GM18519 (cell line): ENCODE measurements around the gene SPO11.

Experiments
- ATAC-seq: cut with Tn5 transposase; IDR thresholded peaks from one replicate; pipeline ENCODE4 v1.9.1; 2021; ENCODE audit warnings: mild to moderate bottlenecking, moderate library complexity; ENCODE audit not compliant: unreplicated experiment, low FRiP score

The SPO11 gene

GRCh38 chr20:57309544-57310115, 20.0 kb upstream of the SPO11 start:
- no peak for ATAC-seq

DNA sequence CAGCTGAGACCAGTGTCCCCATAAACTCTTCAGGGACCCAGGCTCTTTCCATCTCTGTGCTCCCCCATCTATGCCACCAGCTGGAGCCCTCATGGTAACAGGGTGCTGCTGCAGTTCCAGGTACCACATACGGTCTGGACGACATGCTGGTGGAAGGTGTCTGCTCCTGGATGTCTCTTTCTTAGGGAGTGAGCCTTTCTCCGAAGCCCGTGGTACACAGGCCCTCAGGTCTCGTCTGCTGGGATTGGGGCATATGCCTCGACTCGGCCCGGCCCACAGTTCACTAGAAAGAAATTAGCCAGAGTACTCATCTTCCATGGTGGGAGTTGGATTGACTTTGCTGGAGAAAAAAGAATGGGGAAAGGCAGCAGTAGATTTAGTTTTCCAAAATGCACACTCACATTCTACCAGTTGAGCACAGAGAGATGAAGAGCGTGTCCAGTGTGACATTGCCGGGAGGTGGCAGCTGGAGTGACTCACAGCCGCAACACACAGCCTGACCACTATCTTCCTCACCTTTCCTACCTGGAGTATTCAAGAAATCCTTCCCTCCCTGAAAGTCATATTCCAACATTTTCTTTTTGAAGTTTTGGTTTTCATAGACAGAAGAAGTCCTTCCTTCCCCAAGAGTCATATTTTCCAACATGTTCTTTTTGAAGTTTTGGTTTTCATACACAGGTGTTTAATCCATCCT, 18.6 kb upstream of the SPO11 start:
- no peak for ATAC-seq

GRCh38 chr20:57312138-57312537, 17.5 kb upstream of the SPO11 start:
- ATAC-seq = no peak

GRCh38 chr20:57313230-57313629, 16.4 kb upstream of the SPO11 start:
- no peak for ATAC-seq

DNA sequence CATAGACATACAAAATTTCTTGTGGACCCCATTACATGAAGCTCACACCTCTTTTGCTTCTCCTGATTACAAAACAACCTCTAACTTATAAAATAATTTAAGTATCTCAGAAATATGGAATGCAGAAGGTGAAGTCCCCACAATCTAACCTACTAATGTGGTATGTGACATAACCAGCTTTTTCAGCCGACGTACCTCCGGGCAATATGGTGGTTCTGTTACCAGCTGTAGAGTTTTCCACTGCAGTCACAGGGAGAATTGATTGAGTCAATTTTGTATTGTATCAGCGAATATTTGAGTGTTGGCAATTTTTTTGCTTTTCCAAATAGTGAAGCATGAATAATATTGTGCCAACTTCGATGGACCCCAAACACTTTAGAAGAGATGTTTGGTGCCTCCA, 15.7 kb upstream of the SPO11 start:
- ATAC-seq = no peak

- no peak for ATAC-seq
Measured at GRCh38 chr20:57315083-57315975, 14.3 kb upstream of the SPO11 start.

DNA sequence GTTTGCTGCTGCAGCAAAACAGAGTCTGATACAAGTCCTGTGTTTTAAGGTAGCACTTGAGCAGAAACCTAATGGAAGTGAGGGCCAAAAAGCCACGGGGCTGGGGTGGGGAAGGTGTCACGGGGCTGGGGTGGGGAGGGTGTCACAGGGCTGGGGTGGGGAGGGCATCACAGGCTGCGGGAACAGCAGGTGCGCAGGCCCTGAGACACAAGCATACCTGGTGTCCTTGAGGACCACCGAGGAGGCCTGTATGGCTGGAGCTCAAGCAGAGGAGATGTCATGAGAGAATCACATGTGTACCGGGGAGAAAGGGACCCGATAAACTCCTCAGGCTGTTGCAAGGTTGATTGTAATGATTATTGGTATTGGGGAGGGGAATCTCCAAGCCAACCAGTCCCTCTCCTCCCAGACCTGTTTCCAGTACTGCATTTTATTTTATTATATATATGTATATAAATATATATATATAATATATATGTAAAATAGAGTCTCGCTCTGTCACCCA, 13.6 kb upstream of the SPO11 start:
- ATAC-seq = no peak

- ATAC-seq = no peak
Measured at GRCh38 chr20:57316795-57317201, 12.8 kb upstream of the SPO11 start.

- no peak for ATAC-seq
Measured at GRCh38 chr20:57317316-57317788, 12.3 kb upstream of the SPO11 start.

DNA sequence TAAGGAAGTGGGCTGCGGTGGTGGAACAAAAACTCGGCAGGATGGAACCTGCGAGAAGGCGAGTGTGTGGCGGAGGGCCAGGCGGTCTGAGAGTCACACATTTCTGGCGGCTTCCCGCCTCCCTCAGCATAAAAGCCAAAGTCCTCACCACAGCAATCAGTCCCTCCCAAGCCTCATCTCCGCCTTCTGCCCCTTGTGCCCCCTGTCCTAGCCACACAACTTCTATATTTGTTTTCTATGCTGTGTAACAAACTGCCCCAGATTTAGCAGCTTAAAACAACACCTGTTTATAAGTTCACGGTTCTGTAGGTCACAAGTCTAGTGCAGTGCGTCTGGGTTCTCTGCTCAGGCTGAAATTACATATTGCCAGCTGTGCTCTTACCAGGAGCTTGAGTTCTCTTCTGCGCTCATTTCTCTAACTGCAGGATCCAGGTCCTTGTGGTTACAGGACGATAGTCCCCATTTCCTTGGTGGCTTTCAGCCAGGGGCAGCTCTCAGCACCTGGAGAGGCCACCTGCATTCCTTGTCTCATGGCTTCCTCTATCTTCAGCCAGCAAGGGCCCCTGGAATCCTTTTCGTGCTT, 11.7 kb upstream of the SPO11 start:
- no peak for ATAC-seq

GRCh38 chr20:57319584-57319983, 10.0 kb upstream of the SPO11 start:
- ATAC-seq = no peak

- ATAC-seq = no peak
Measured at GRCh38 chr20:57320358-57320757, 9.2 kb upstream of the SPO11 start.

GRCh38 chr20:57321142-57321541, 8.5 kb upstream of the SPO11 start:
- ATAC-seq = no peak

DNA sequence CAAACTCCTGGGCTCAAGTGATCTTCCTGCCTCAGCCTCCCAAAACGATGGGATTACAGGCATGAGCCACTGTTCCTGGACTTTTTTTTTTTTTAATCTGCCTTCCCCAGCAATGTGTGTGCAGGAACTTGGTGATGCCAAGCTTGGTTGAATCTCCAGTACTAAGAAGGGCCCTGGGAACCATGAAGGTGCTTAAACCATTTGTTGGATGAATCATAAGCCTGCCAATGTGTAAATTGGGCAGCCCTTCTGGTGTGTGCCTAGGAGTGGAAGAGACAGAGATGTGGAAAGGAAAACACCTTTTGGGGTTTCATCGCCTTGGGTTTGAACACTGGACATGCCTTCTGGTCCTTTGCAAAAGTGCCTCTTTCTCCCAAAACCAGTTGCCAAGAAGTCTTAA, 7.1 kb upstream of the SPO11 start:
- ATAC-seq = no peak

- no peak for ATAC-seq
Measured at GRCh38 chr20:57323034-57323433, 6.6 kb upstream of the SPO11 start.

DNA sequence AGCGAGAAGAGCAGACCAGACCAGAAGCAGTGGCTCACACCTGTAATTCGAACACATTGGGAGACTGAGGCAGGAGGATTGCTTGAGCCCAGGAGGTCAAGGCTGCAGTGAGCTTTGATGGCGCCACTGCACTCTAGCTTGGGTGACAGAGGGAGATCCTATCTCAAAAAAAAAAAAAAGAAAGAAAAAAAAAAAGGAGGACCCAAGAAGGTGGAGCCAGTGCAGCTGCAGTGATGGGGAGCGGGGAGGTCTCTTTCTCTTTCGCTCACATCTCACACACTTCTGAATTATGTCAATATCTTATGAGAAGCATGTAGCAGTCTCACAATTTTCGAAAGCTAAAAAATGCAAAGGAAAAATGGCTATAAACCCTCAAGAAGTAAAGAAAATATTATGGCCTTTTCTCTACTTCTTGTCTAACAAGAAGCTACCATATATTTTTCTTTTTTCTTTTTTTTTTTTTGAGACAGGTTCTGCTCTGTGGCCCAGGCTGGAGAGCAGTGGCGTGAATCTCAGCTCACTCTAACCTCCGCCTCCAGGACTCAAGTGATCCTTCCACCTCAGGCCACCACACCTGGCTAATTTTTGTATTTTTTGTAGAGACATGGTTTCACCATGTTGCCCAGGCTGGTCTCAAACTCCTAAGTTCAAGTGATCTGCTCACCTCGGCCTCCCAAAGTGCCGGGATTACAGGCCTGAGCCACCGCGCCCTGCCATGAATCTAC, 3.8 kb upstream of the SPO11 start:
- no peak for ATAC-seq

DNA sequence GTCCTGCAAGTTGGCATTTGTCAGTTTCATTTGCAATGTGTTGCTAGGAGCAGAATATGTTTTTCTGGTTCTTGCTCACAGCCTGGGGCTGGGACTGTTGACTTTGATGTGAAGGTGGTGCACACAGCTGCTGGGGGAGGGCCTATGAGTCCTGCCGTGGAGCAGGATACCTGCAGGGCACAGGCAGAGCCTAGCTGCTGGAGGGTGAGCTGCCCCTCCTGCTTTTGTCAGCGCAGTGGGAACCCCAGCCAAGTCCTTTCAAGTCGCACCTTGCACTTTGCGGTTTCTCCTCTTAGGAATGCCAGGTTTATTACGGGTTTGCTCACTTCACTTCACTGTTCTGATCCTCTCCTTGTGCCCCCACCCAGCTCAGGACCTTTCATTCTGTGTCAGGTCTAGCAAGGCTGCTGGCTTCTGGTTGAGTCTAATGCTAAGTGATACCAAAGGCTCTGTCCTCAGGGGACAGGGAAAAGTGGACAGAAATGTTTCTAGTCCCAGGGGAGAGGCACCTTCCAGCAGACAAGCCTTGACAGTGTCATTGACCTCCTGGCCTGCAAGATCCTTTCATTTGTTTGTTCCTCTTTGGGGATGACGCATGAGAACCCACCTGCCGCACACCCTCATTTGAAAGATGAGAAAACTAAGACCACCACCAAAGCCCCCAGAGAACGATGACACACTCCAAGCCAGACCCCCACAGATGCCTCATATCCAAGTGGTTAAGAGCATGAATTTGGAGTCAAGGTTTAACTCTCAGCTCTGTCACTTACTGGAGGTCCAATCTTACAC, 2.7 kb upstream of the SPO11 start:
- ATAC-seq = no peak

DNA sequence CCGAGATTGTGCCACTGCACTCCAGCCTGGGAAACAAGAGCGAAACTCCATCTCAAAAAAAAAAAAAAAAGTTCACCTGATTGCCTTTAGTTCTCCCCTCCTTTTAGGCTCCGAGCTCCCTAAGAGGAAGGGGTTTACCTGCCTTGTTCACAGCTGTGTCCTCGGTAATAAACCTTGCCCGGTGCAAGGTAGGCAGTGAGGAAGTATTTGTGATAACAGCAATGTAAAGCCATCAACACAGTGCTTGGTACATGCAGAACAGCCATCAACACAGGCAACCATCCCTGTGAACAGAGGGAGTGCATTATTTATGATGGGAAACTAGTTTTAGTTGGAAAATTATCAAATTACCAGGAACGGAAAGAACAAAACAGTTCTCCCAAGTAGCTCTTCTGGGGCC, 1.8 kb upstream of the SPO11 start:
- no peak for ATAC-seq

- ATAC-seq = no peak
Measured at GRCh38 chr20:57330998-57331397, 1.4 kb downstream of the SPO11 start.
